Vagina (tissue), 2 donors: ENCODE results near the gene FBN3.

Experiments used
- POLR2A ChIP-seq, 2 donors: fragments of 450-650 bp; IDR thresholded peaks; one replicate each; pipeline ENCODE4 v1.6.1; 2017; ENCODE audit warnings: antibody characterized with exemption in 2 of 2, mild to moderate bottlenecking in 2 of 2, moderate library complexity in 2 of 2
- POLR2AphosphoS5 ChIP-seq, 2 donors: sonication (generic); formaldehyde crosslinking; IDR thresholded peaks; one replicate each; pipeline ENCODE4 v1.9.0; 2017; ENCODE audit warnings: antibody characterized with exemption in 2 of 2, mild to moderate bottlenecking in 2 of 2, low read depth in 1 of 2; ENCODE audit not compliant: insufficient read depth in 1 of 2
- TF ChIP-seq, protein P1 (sequence below), 3 experiments: fragments of 450-650 bp in 2 of 3; fragments of 200-600 bp in 1 of 3; sonication (generic) in 1 of 3; IDR thresholded peaks; one replicate each; pipeline ENCODE4 v1.5.1; 2017 to 2019; ENCODE audit warnings: antibody characterized with exemption in 3 of 3, mild to moderate bottlenecking in 2 of 3, moderate library complexity in 2 of 3

DNA sequence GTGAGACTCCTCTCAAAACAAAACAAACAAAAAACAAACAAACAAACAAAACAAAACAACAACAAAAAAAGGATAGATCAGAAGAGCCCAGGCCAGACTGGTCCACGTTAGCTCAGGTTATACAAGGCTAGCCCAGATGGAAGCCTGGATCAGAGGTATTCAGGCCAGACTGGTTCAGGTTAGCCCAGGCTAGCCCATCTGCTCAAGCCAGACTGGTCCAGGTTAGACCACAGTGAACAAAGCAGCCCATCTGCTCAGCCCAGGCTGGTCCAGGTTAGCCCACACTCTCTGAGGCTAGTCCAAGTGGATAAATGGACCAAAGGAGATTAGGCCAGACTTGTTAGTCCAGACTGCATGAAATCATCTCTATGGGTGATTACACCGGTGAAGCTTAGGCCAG is 55.7 kb downstream of the FBN3 start:
- TF ChIP-seq, protein P1, sequence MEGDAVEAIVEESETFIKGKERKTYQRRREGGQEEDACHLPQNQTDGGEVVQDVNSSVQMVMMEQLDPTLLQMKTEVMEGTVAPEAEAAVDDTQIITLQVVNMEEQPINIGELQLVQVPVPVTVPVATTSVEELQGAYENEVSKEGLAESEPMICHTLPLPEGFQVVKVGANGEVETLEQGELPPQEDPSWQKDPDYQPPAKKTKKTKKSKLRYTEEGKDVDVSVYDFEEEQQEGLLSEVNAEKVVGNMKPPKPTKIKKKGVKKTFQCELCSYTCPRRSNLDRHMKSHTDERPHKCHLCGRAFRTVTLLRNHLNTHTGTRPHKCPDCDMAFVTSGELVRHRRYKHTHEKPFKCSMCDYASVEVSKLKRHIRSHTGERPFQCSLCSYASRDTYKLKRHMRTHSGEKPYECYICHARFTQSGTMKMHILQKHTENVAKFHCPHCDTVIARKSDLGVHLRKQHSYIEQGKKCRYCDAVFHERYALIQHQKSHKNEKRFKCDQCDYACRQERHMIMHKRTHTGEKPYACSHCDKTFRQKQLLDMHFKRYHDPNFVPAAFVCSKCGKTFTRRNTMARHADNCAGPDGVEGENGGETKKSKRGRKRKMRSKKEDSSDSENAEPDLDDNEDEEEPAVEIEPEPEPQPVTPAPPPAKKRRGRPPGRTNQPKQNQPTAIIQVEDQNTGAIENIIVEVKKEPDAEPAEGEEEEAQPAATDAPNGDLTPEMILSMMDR (IDR thresholded peaks at IDR 0.05) = no peak
- TF ChIP-seq POLR2A (IDR thresholded peaks at IDR 0.05) = no peak
- no peak for TF ChIP-seq POLR2AphosphoS5 (IDR thresholded peaks at IDR 0.05; ENCODE audit: insufficient read depth in 1 of 2, low read depth in 1 of 2)
